Stimulated activated CD8-positive, alpha-beta memory T cell treated with anti-CD3 and anti-CD28 coated beads, Interleukin-7, amount 100 ng/mL, for 4 hours (primary cell): ENCODE data around the gene ZNF609.

Experiments
- DNase-seq, 2 donors: peaks; one replicate each; pipeline ENCODE4 v3.0.0-alpha.2; 2020; ENCODE audit warnings: low read depth in 2 of 2

The ZNF609 gene

DNA sequence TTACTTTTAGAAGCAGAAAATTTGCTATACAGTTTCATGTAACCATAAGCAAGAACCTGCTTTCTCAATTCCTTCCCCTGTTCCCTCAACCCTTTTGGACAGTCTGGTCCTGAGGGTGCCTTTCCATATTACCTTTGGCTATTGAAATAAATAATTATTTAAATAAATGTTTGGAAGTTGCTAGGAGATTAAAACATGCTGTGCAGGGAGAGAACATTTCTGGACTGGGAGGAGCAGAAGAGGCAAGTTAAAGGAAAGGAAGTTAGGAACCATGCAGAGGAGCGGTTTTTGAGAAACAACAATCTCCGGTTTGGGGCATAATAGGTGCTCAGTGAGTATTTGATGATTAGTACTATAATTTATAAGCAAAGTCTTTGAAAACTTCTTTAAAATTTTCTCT, 41.8 kb downstream of the ZNF609 start:
- no peak for DNase-seq

DNA sequence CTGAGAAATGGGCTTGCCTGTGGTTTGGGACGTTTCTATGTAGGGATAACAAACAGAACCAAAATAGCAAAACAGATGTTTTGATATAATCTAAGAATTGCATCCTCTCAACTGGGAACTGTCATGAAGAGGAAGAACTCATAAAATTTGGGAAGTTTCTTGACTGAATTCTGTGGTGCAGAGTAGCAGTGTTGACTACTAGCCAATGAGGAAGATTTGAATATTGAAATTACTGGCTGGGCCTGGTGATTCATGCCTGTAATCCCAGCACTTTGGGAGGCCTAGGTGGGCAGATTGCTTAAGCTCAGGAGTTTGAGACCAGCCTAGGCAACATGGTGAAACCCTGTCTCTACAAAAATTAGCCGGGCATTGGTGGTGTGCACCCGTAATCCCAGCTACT, 42.2 kb downstream of the ZNF609 start:
- DNase-seq: no peak

DNA sequence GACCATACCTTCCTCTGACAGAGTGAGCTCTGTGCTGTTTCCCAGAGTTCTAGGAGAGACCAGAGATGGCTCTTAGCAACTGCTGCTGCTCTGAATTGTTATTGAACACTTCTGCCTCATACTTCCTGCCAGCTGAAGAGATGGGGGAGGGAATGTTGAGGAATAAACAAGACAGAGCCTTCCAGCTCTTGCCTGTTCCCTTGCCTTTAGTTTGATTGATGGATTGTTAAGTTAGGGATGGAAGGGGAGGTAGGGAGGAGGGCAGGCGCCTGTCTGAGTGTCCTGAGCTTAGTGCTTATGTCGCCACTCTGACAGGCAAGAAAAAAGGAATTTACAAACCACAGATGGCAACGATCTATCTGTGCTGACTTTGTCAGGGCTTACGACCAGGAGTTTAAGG, 42.8 kb downstream of the ZNF609 start:
- DNase-seq: no peak

DNA sequence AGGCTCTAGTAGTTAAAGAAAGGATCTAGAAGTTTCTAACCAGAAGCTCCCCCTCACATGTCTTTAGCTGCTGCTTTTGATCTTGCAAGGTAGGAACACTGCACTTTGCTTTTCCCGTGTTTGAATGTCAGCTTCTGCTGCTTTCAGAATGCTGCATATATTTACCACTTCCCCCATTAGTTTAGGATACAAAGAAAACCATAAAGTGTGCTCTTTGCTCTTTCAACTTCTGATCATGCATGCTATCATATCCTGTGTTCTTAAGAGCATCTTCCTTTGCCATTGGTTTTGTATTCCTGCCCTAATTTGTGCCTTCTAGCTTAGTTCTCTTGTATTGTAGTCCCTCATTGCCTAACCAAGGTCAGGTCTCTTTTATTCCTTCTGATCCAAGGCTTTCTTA, 43.3 kb downstream of the ZNF609 start:
- no peak for DNase-seq

- peak; percentile 4 to 13 for DNase-seq
Observed at GRCh38 chr15:64507293-64507802, 47.0 kb downstream of the ZNF609 start.

- no peak for DNase-seq
Observed at GRCh38 chr15:64507845-64508244, 47.5 kb downstream of the ZNF609 start.

GRCh38 chr15:64513823-64514222, 53.4 kb downstream of the ZNF609 start:
- no peak for DNase-seq

DNA sequence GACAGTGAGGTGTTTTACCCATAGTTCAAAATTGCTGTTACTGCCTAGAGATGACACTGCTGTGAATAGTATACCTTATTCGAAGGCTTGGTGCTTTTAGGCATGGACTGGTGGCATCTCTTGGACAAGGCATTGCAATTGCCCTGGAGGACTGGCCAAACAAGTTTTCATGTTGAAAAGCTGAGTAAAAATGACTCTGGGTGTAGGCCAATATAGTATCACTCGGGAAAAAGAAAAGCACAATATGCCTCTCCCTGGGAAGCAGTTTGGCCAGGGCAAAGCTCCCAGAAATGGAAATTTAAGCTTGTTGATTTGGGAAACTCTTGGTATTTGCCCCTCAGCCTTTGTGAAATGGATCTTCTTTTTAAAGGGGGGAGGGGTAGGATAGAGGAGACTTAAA, 54.8 kb downstream of the ZNF609 start:
- DNase-seq: no peak

- no peak for DNase-seq
Observed at GRCh38 chr15:64515825-64516224, 55.4 kb downstream of the ZNF609 start.

- DNase-seq: no peak
Observed at GRCh38 chr15:64519897-64520296, 59.5 kb downstream of the ZNF609 start.

DNA sequence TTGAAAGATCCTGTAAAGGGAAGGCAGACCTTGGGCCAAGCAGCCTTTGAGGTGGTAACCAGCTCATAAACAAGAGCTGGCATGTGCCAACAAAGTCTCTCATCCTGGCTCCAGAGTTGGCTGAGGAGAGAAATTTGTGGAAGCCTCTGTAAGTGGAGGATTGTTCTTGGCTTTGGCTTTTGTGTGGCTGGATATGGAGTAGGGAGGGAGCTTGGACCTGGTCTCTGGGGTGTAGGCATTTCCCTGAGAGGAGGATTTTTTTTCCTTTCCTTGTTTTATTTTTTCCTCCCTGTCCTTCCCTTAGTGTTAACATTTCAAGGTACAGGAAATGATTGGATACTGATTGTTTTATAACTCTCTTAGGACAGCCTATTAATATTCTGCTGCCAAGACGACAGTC, 60.8 kb downstream of the ZNF609 start:
- DNase-seq: no peak

- no peak for DNase-seq
Observed at GRCh38 chr15:64521726-64522164, 61.4 kb downstream of the ZNF609 start.

GRCh38 chr15:64522226-64522823, 61.9 kb downstream of the ZNF609 start:
- DNase-seq: no peak

DNA sequence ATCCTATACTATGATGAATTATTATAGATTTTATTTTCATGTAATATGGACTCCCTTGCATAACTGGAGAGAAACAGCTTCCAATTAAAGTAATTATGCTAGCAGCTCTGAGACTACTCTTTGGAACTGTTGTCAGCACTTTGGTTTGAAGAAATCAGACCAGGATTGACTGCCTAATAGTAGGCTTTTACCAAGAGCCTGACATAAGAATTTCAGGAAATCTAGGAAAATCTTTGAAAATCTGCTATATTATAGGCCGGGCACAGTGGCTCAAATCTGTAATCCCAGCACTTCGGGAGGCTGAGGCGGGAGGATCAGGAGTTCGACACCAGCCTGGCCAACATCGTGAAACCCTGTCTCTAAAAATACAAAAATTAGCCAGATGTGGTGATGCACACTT, 62.9 kb downstream of the ZNF609 start:
- DNase-seq: no peak

DNA sequence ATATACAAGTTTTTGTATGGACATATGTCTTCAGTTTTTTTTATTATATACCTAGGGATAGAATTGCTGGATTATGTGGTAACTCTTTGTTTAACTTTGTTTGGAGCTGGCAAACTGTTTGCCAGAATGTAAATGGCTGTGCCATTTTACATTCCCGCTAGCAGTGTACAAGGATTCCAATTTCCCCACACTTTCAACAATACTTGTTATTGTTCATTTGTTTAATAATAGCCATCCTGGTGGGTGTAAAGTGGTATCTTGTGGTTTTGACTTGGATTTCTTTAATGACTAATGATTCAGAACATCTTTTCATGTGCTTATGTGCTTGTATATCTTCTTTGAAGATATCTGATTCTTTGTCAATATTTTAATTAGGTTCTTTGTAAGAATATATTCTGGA, 64.4 kb downstream of the ZNF609 start:
- DNase-seq: no peak

DNA sequence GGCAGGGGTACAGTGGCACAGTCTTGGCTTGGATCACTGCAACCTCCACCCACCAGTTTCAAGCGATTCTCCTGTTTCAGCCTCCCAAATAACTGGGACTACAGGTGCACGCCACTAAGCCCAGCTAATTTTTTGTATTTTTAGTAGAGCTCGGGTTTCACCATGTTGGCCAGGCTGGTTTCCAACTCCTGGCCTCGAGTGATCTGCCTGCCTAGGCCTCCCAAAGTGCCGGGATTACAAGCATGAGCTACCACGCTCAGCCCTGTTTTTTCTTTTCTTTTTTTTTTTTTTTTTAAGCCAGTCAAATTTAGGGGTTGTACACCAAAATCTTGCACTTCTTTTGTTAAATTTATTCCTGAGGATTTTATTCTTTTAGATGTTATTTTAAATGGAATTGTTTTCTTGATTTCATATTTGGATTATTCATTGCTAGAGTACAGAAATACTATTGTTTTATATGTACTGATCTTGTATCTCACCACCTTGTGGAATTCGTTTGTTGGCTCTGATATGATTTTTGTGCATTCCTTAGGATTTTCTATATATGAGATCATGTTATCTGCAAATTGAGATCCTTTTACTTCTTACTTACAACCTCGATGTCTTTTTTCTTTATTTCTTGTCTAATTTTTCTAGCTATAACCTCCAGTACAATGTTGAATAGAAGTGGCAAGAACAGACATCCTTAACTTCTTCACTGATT, 65.6 kb downstream of the ZNF609 start:
- no peak for DNase-seq

DNA sequence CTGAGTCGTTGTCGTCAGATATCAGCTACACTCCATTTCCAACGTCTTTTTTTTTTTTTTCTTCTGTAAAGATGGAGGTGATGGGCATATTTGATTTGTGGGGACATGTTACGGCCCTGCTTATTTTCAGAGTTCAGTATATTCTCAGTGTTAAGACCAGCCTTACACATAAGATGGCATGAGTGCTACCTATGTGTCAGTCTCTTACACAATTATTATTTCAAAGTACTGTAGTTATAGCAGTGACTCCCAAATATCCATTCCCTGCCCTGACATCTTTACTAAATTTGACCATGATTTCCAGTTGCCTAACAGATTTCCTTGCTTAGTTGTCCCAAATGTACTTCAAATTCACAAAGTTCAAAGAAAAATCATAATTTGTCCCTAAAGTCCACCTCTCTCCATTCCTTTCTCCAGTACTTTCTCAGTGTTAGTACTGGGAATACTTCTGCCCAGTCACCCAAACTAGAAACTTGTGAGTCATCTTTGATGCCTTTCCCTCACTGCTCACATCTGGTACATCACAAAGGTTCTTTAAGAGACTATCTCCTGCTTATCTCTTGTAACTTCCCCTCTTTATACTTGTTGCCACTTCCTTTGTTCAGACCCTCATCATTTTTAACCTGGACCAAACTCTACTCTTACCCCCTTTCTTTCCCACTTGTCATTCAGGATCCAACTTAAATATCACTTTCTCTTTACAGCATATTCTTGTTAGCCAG, 67.0 kb downstream of the ZNF609 start:
- DNase-seq: no peak

- no peak for DNase-seq
Observed at GRCh38 chr15:64528871-64529270, 68.5 kb downstream of the ZNF609 start.

- DNase-seq: no peak
Observed at GRCh38 chr15:64530472-64530871, 70.1 kb downstream of the ZNF609 start.

- no peak for DNase-seq
Observed at GRCh38 chr15:64530918-64531317, 70.5 kb downstream of the ZNF609 start.

DNA sequence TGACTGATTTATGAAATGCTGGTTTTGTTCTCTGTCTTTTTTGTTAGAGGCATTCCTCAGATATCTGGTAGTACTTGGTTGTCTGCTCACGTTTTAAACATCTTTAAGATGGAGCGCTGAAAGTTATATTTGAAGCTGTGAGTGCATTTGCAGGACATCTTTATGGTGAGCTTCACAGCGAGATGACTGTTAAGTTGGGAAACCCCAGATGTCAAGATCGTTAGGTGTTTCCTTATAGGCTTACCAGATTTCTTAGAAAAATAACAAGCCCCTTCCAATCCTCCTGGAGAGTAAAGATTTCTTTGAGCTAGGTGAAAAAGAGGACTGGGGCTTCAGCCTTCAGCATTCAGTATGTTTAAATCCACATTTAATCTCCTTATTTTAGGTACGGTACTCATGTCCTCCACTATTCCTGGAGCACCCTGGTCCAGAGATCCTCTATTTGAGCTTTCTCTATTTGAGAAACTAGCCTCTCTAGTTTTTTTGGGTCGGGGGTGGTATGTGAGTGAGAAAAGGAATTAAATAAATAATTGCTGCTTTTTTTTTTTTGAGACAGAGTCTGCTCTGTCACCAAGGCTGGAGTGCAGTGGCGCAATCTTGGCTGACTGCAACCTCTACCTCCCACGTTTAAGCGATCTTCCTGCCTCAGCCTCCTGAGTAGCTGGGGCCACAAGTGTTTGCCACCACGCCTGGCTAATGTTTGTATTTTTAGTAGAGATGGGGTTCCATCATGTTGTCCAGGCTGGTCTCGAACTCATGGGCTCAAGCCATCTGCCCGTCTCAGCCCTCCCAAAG, 72.3 kb downstream of the ZNF609 start:
- DNase-seq: no peak
